NCI-H2196 (cell line): ENCODE measurements around the gene PLCE1.
"Not testable (repeated sequence)": the region's sequence is repeated elsewhere in the genome, so short reads cannot be mapped to it uniquely, and the experiment has no call there.

Source experiments
- DNase-seq: peaks from one replicate; lab custom pipeline; 2025; ENCODE audit not compliant: unreplicated experiment; lab: John Stamatoyannopoulos, UW

The PLCE1 gene

GRCh38 chr10:93993782-93994437 is at the start of gene PLCE1:
Gene PLCE1, plus strand, starts transcription at chr10:93993931. Its CDS starts 37,116 bp downstream, at chr10:94031047.
- peak; percentile 30 for DNase-seq

GRCh38 chr10:93945819-93946218 is 47.9 kb upstream of the PLCE1 start:
- no peak for DNase-seq

- no peak for DNase-seq
Measured at GRCh38 chr10:93947055-93947454, 46.7 kb upstream of the PLCE1 start.

GRCh38 chr10:93947524-93947923 is 46.2 kb upstream of the PLCE1 start:
- no peak for DNase-seq

GRCh38 chr10:93951905-93952304 is 41.8 kb upstream of the PLCE1 start:
- DNase-seq: no peak

GRCh38 chr10:93954299-93954698 is 39.4 kb upstream of the PLCE1 start:
- DNase-seq: no peak

- DNase-seq: no peak
Measured at GRCh38 chr10:93954726-93955363, 38.9 kb upstream of the PLCE1 start.

GRCh38 chr10:93958834-93959233 is 34.9 kb upstream of the PLCE1 start:
- no peak for DNase-seq

GRCh38 chr10:93960988-93961387 is 32.7 kb upstream of the PLCE1 start:
- DNase-seq: not testable (repeated sequence)

GRCh38 chr10:93962973-93963372 is 30.8 kb upstream of the PLCE1 start:
- no peak for DNase-seq

GRCh38 chr10:93963434-93963833 is 30.3 kb upstream of the PLCE1 start:
- DNase-seq: no peak

GRCh38 chr10:93965911-93966310 is 27.8 kb upstream of the PLCE1 start:
- no peak for DNase-seq

- DNase-seq: no peak
Measured at GRCh38 chr10:93967756-93968155, 26.0 kb upstream of the PLCE1 start.

GRCh38 chr10:93968540-93968945 is 25.2 kb upstream of the PLCE1 start:
- DNase-seq: no peak

- DNase-seq: not testable (repeated sequence)
Measured at GRCh38 chr10:93970433-93971010, 23.2 kb upstream of the PLCE1 start.

- no peak for DNase-seq
Measured at GRCh38 chr10:93973748-93974445, 19.8 kb upstream of the PLCE1 start.

- DNase-seq: no peak
Measured at GRCh38 chr10:93977442-93977841, 16.3 kb upstream of the PLCE1 start.

GRCh38 chr10:93980486-93980885 is 13.2 kb upstream of the PLCE1 start:
- DNase-seq: no peak

- DNase-seq: no peak
Measured at GRCh38 chr10:93991114-93991513, 2.6 kb upstream of the PLCE1 start.

GRCh38 chr10:93991596-93992284 is 2.0 kb upstream of the PLCE1 start:
- no peak for DNase-seq

- DNase-seq: no peak
Measured at GRCh38 chr10:93992400-93993030, 1.2 kb upstream of the PLCE1 start.
